GM12878 (cell line): Measurements from ENCODE around the gene EML1. TPM values are rescaled to one million over a fixed set of nuclear protein-coding genes. Genes with fewer than 3 reads are reported as not detected.

Source experiments
- ATAC-seq: fragments of 200-7000 bp; cut with Tn5 transposase; 3 replicates; pipeline ENCODE4 v1.9.1; 2020; ENCODE audit warnings: mild to moderate bottlenecking, moderate library complexity
- BruUV-seq: library from RNA; stranded (reverse); fragments of 400-500 nt; replicated peaks from 2 replicates; lab custom pipeline; 2021; lab: Mats Ljungman, UMichigan
- CTCF ChIA-PET: fragments of 300-600 bp; sonication (Branson Sonifier 250); formaldehyde crosslinking; extraction: SDS; loops from one replicate; lab custom pipeline; 2021; ENCODE audit warnings: inconsistent platforms; lab: Yijun Ruan, JAX
- POLR2A ChIA-PET: fragments of 350-600 bp; formaldehyde crosslinking; extraction: SDS; loops from one replicate; lab custom pipeline; 2021; ENCODE audit warnings: inconsistent platforms; lab: Charles Lee
- RAD21 ChIA-PET: fragments of 300-600 bp; sonication (Branson Sonifier 250); formaldehyde crosslinking; loops from one replicate; lab custom pipeline; 2023; ENCODE audit warnings: antibody characterized with exemption; ENCODE audit not compliant: unreplicated experiment; lab: Charles Lee
- SMC1A ChIA-PET: fragments of 300-600 bp; sonication (Branson Sonifier 250); formaldehyde crosslinking; loops from one replicate; lab custom pipeline; 2023; ENCODE audit not compliant: unreplicated experiment, uncharacterized antibody; lab: Charles Lee
- DNase-seq: peaks from one replicate; pipeline ENCODE4 v3.0.0-alpha.2; 2011; ENCODE audit warnings: low read depth, low spot score
- FAIRE-seq: peaks from 3 replicates; lab custom pipeline; 2011; peaks lifted over from hg19 to GRCh38; lab: Jason Lieb, UNC
- H2AFZ ChIP-seq: 2 replicates; pipeline ENCODE4 v1.6.0; 2011; ENCODE audit warnings: low read depth, low read length, control low read depth; ENCODE audit not compliant: control insufficient read depth
- H3K27ac ChIP-seq: 2 replicates; pipeline ENCODE4 v1.5.1; 2011; ENCODE audit warnings: control low read depth; ENCODE audit not compliant: control insufficient read depth, insufficient read depth
- H3K27me3 ChIP-seq, 2 experiments: replicated peaks in 1 of 2; 2 replicates each; pipeline versions ENCODE4 v1.6.0 to v1.6.1; 2011; ENCODE audit warnings: low read length in 1 of 2; ENCODE audit not compliant: control insufficient read depth in 2 of 2, insufficient read depth in 2 of 2
- H3K36me3 ChIP-seq, 2 experiments: 2 replicates each; pipeline ENCODE4 v1.5.1; 2011; ENCODE audit warnings: low read length in 1 of 2; ENCODE audit not compliant: control insufficient read depth in 2 of 2, insufficient read depth in 2 of 2
- H3K4me1 ChIP-seq: 2 replicates; pipeline ENCODE4 v1.6.1; 2011; ENCODE audit warnings: mild to moderate bottlenecking, low read length, moderate library complexity, mixed read lengths; ENCODE audit not compliant: control insufficient read depth, insufficient read depth
- H3K4me2 ChIP-seq: 2 replicates; pipeline ENCODE4 v1.6.0; 2011; ENCODE audit warnings: control low read depth; ENCODE audit not compliant: control insufficient read depth, insufficient read depth
- H3K4me3 ChIP-seq: fragments of 200-600 bp; sonication (generic); 2 replicates; pipeline ENCODE4 v1.5.1; 2016
- H3K79me2 ChIP-seq: 2 replicates; pipeline ENCODE4 v1.6.0; 2011; ENCODE audit warnings: low read length; ENCODE audit not compliant: control insufficient read depth, insufficient read depth
- H3K9ac ChIP-seq: 2 replicates; pipeline ENCODE4 v1.8.0; 2011; ENCODE audit warnings: low read length, control low read depth, mixed read lengths; ENCODE audit not compliant: control insufficient read depth, insufficient read depth
- H3K9me3 ChIP-seq: replicated peaks from 3 replicates; pipeline ENCODE4 v1.5.1; 2011; ENCODE audit warnings: mild to moderate bottlenecking, low read length; ENCODE audit not compliant: control insufficient read depth, insufficient read depth
- H4K20me1 ChIP-seq: 2 replicates; pipeline ENCODE4 v1.6.0; 2011; ENCODE audit not compliant: control insufficient read depth, insufficient read depth
- ASH2L ChIP-seq: fragments of 300-600, 200-600 bp; sonication (generic); IDR thresholded peaks from 2 replicates; pipeline ENCODE4 v1.6.1; 2017; ENCODE audit warnings: low read depth, mild to moderate bottlenecking, borderline replicate concordance
- CHD4 ChIP-seq: fragments of 200-600 bp; sonication (generic); IDR thresholded peaks from 2 replicates; pipeline ENCODE4 v1.6.1; 2016; ENCODE audit warnings: mild to moderate bottlenecking
- E2F8 ChIP-seq: fragments of 450-650 bp; IDR thresholded peaks from 2 replicates; pipeline ENCODE4 v1.6.1; 2018; ENCODE audit warnings: mild to moderate bottlenecking, low read depth, moderate library complexity; ENCODE audit not compliant: partially characterized antibody
- ETV6 ChIP-seq, 2 experiments: fragments of 450-650 bp in 1 of 2; IDR thresholded peaks in 1 of 2; conservative IDR thresholded peaks in 1 of 2; 2 replicates each; pipeline ENCODE4 v1.6.1; 2014; ENCODE audit warnings: antibody characterized with exemption in 1 of 2, borderline replicate concordance in 1 of 2, low read depth in 1 of 2, mild to moderate bottlenecking in 1 of 2, moderate library complexity in 1 of 2
- FOS ChIP-seq: IDR thresholded peaks from 3 replicates; pipeline ENCODE4 v1.6.1; 2011; ENCODE audit warnings: borderline replicate concordance; ENCODE audit not compliant: insufficient read length; ENCODE audit errors: extremely low read depth
- GABPA ChIP-seq: IDR thresholded peaks from 2 replicates; pipeline ENCODE4 v1.6.1; 2014; ENCODE audit warnings: antibody characterized with exemption, low read depth, mild to moderate bottlenecking, inconsistent platforms
- KAT2A ChIP-seq: conservative IDR thresholded peaks from 2 replicates; pipeline ENCODE4 v1.6.1; 2011; ENCODE audit warnings: low read depth, low read length; ENCODE audit not compliant: control insufficient read depth
- NFXL1 ChIP-seq: fragments of 450-650 bp; IDR thresholded peaks from 2 replicates; pipeline ENCODE4 v1.6.1; 2017; ENCODE audit warnings: antibody characterized with exemption, mild to moderate bottlenecking, borderline replicate concordance
- NR2F1 ChIP-seq: fragments of 450-650 bp; conservative IDR thresholded peaks from 2 replicates; pipeline ENCODE4 v1.6.1; 2017; ENCODE audit warnings: mild to moderate bottlenecking
- PAX8 ChIP-seq: fragments of 450-650 bp; IDR thresholded peaks from 2 replicates; pipeline ENCODE4 v1.6.1; 2017; ENCODE audit warnings: mild to moderate bottlenecking, moderate library complexity
- POLR2AphosphoS5 ChIP-seq: IDR thresholded peaks from 2 replicates; pipeline ENCODE4 v1.6.1; 2011; ENCODE audit warnings: mild to moderate bottlenecking, low read length, inconsistent platforms
- SMC3 ChIP-seq: IDR thresholded peaks from 2 replicates; pipeline ENCODE4 v1.6.1; 2011; ENCODE audit warnings: low read length, improper control_type of control experiment, borderline replicate concordance
- SRF ChIP-seq, 2 experiments: IDR thresholded peaks; 2 replicates each; pipeline ENCODE4 v1.6.1; 2011; ENCODE audit warnings: low read depth in 2 of 2, low read length in 2 of 2, mild to moderate bottlenecking in 1 of 2, moderate library complexity in 1 of 2
- ZBED1 ChIP-seq: IDR thresholded peaks from 2 replicates; pipeline ENCODE4 v1.6.1; 2016; ENCODE audit warnings: borderline replicate concordance
- ZBTB11 ChIP-seq: fragments of 450-650 bp; formaldehyde crosslinking; IDR thresholded peaks from 2 replicates; pipeline ENCODE4 v1.5.0; 2022; ENCODE audit warnings: mild to moderate bottlenecking, missing genetic modification characterization
- ZNF274 ChIP-seq: IDR thresholded peaks from one replicate; pipeline ENCODE4 v1.8.0; 2011; ENCODE audit not compliant: insufficient read length, insufficient read depth
- WGBS: methylation state at CpG from one replicate; pipeline ENCODE4 v1.1.6; 2016; ENCODE audit warnings: low lambda C conversion rate; ENCODE audit not compliant: insufficient replicate concordance, insufficient coverage; ENCODE audit errors: missing lambda C conversion rate; 5-methylcytosine and 5-hydroxymethylcytosine counted together
- in situ Hi-C: fragments of 300-500 bp; cut with MboI; formaldehyde crosslinking; loops from 9 replicates; pipeline ENCODE4 v1.14.3; 2018; ENCODE audit warnings: mixed read lengths
- intact Hi-C: fragments of 100-400 bp; cut with micrococcal nuclease; formaldehyde crosslinking; loops from one replicate; pipeline ENCODE4 v1.14.2; 2022; ENCODE audit not compliant: unreplicated experiment
- polyA plus RNA-seq, 11 experiments: library from polyadenylated mRNA; depleted of rRNA in 4 of 11; unstranded in 6 of 11; stranded (reverse) in 5 of 11; fragments of >200 nt; fragmentation: Nextera tagmentation in 4 of 11; fragmentation: Illumina TruSeq in 1 of 11; extraction: Ambion mirVana in 4 of 11; extraction: Trizol in 1 of 11; gene quantifications; 1 replicate in 1 of 11; 2 replicates in 10 of 11; pipeline versions ENCODE4 v1.2.1 to v1.2.3, GENCODE V29; 2011 to 2016; ENCODE audit warnings: inconsistent platforms in 2 of 11, missing spikeins in 2 of 11, low read depth in 1 of 11
- total RNA-seq, 4 experiments: library from RNA; depleted of rRNA in 3 of 4; stranded (reverse); fragments of >200 nt in 3 of 4; fragmentation: Illumina TruSeq in 1 of 4; extraction: Trizol in 1 of 4; gene quantifications; 2 replicates each; pipeline versions ENCODE4 v1.2.1 to v1.2.3, GENCODE V29; 2013 to 2021

The EML1 gene
- total and polyA plus RNA-seq, 10 of the 15 experiments (the other 5 are each of a cell fraction or from before 2014, with no cell fraction given) = 0.05 to 3.4 (median 0.11) TPM; not detected in 3

- TF ChIP-seq SMC3 = no peak
Measured at GRCh38 chr14:99755068-99755405, 38.2 kb upstream of the EML1 start (continued).

GRCh38 chr14:99755629-99756603, 37.3 kb upstream of the EML1 start:
- no peak overlapping the region for H3K27ac ChIP-seq
- no peak overlapping the region for H3K4me2 ChIP-seq
- intact Hi-C loops (no loop called here), in situ Hi-C loops (no loop called here)
- no peak overlapping the region for H3K4me3 ChIP-seq
- no TSS peak for BruUV-seq
- TF ChIP-seq NR2F1 (no peak), ASH2L (no peak), ZNF274 (no peak), ZBED1 (no peak), POLR2AphosphoS5 (no peak), E2F8 (no peak), SRF (IDR thresholded peaks at IDR 0.05; ENCODE audit: low read depth in 2 of 2, low read length in 2 of 2) (no peak), ZBTB11 (CRISPR knock-in tag) (no peak), ETV6 (conservative IDR thresholded peaks at IDR 0.05 in 1 of 2, IDR thresholded peaks at IDR 0.05 in 1 of 2; ENCODE audit: borderline replicate concordance in 1 of 2, low read depth in 1 of 2) (no peak), KAT2A (no peak), CHD4 (no peak), FOS (no peak), PAX8 (no peak), GABPA (no peak), NFXL1 (no peak)
- no peak for DNase-seq
- no peaks in the 10 kb centered on the region for H3K36me3 ChIP-seq
- H3K9ac ChIP-seq = no peak overlapping the region
- H3K9me3 ChIP-seq = no peaks in the 10 kb centered on the region
- ChIA-PET CTCF (no interaction called here), RAD21 (no interaction called here), SMC1A (no interaction called here), POLR2A (no interaction called here)
- H3K4me1 ChIP-seq = peaks cover 6% of the 10 kb centered on the region
- H2AFZ ChIP-seq = no peak overlapping the region
- no peaks in the 10 kb centered on the region for H3K79me2 ChIP-seq
- 55% methylated on average over 21 of the region's 21 CpGs for WGBS
- peaks cover 2 to 4% of the 10 kb centered on the region in 2 experiments; a peak in 2 of 4 replicates for H3K27me3 ChIP-seq
- no peak for FAIRE-seq
- H4K20me1 ChIP-seq = no peaks in the 10 kb centered on the region
- ATAC-seq = no peak
